HepG2 (cell line): ENCODE measurements around the gene EYA4.

Experiments used
- BORCS8-MEF2B ChIP-seq: sonication (generic); formaldehyde crosslinking; IDR thresholded peaks from 2 replicates; pipeline ENCODE4 v1.8.0; 2022; ENCODE audit warnings: mild to moderate bottlenecking, missing genetic modification reagents
- CHD4 ChIP-seq: fragments of 200-600 bp; sonication (generic); IDR thresholded peaks from 2 replicates; pipeline ENCODE4 v1.7.0; 2017; ENCODE audit warnings: mild to moderate bottlenecking, low read length, borderline replicate concordance
- CTCF ChIP-seq: sonication (generic); formaldehyde crosslinking; IDR thresholded peaks from 2 replicates; pipeline ENCODE4 v1.5.0; 2020; ENCODE audit warnings: mild to moderate bottlenecking, missing genetic modification reagents, moderate library complexity
- DR1 ChIP-seq: sonication (generic); formaldehyde crosslinking; IDR thresholded peaks from 2 replicates; pipeline ENCODE4 v1.8.0; 2021; ENCODE audit warnings: mild to moderate bottlenecking, missing genetic modification reagents, inconsistent platforms
- EZH2 ChIP-seq: conservative IDR thresholded peaks from 2 replicates; pipeline ENCODE4 v1.6.1; 2012; ENCODE audit warnings: mild to moderate bottlenecking, low read depth, low read length, moderate library complexity
- KLF16 ChIP-seq, 2 experiments: sonication (generic) in 1 of 2; formaldehyde crosslinking in 1 of 2; IDR thresholded peaks; 2 replicates each; pipeline versions ENCODE4 v1.6.1 to v1.8.0; 2016 to 2023; ENCODE audit warnings: missing genetic modification reagents in 2 of 2, missing compliant biosample characterization in 1 of 2
- NCOA2 ChIP-seq: sonication (generic); formaldehyde crosslinking; IDR thresholded peaks from 2 replicates; pipeline ENCODE4 v1.8.0; 2022; ENCODE audit warnings: inconsistent platforms
- PCBP2 ChIP-seq: fragments of 200-400 bp; formaldehyde crosslinking; optimal IDR thresholded peaks from 2 replicates; pipeline ENCODE3; 2018; ENCODE audit warnings: low read length, low read depth; ENCODE audit not compliant: poor library complexity, severe bottlenecking
- U2AF2 ChIP-seq: fragments of 200-400 bp; formaldehyde crosslinking; IDR thresholded peaks from 2 replicates; pipeline ENCODE4 v1.6.1; 2017; ENCODE audit warnings: low read depth, mild to moderate bottlenecking, low read length
- ZBTB1 ChIP-seq: sonication (generic); formaldehyde crosslinking; IDR thresholded peaks from 2 replicates; pipeline ENCODE4 v1.4.0; 2020; ENCODE audit warnings: missing genetic modification reagents, borderline replicate concordance
- ZBTB14 ChIP-seq: sonication (generic); formaldehyde crosslinking; IDR thresholded peaks from 2 replicates; pipeline ENCODE4 v1.4.0; 2020; ENCODE audit warnings: missing genetic modification reagents
- ZMYM3 ChIP-seq: sonication (generic); formaldehyde crosslinking; IDR thresholded peaks from 2 replicates; pipeline ENCODE4 v1.5.1; 2020; ENCODE audit warnings: mild to moderate bottlenecking, missing genetic modification reagents
- ZNF331 ChIP-seq: sonication (generic); formaldehyde crosslinking; IDR thresholded peaks from 2 replicates; pipeline ENCODE4 v1.4.0; 2020; ENCODE audit warnings: missing genetic modification reagents
- ZSCAN21 ChIP-seq: sonication (generic); formaldehyde crosslinking; IDR thresholded peaks from 2 replicates; pipeline ENCODE4 v1.8.0; 2022; ENCODE audit warnings: mild to moderate bottlenecking, missing genetic modification reagents, moderate library complexity, borderline replicate concordance

- TF ChIP-seq ZBTB1 (CRISPR knock-in tag) (no peak), ZNF331 (CRISPR knock-in tag) (no peak), CHD4 (no peak), EZH2 (no peak), DR1 (no peak), NCOA2 (no peak), BORCS8-MEF2B (CRISPR knock-in tag) (no peak), U2AF2 (no peak), ZSCAN21 (no peak), CTCF (no peak), ZMYM3 (CRISPR knock-in tag) (no peak), ZBTB14 (CRISPR knock-in tag) (no peak), KLF16 (CRISPR knock-in tag; IDR thresholded peaks at IDR 0.05) (no peak), PCBP2 (no peak)
Observed at GRCh38 chr6:133369773-133370272, 128.7 kb downstream of the EYA4 start.
